NOMO-1 treated with dmso at 0.1 percent for 144 hours (cell line): ENCODE measurements around the gene NCOA1.
"Not testable (repeated sequence)": the region's sequence is repeated elsewhere in the genome, so short reads cannot be mapped to it uniquely, and the experiment has no call there.

Experiments used
- DNase-seq: peaks from one replicate; lab custom pipeline; 2025; ENCODE audit not compliant: unreplicated experiment; lab: John Stamatoyannopoulos, UW

NCOA1 gene

DNA sequence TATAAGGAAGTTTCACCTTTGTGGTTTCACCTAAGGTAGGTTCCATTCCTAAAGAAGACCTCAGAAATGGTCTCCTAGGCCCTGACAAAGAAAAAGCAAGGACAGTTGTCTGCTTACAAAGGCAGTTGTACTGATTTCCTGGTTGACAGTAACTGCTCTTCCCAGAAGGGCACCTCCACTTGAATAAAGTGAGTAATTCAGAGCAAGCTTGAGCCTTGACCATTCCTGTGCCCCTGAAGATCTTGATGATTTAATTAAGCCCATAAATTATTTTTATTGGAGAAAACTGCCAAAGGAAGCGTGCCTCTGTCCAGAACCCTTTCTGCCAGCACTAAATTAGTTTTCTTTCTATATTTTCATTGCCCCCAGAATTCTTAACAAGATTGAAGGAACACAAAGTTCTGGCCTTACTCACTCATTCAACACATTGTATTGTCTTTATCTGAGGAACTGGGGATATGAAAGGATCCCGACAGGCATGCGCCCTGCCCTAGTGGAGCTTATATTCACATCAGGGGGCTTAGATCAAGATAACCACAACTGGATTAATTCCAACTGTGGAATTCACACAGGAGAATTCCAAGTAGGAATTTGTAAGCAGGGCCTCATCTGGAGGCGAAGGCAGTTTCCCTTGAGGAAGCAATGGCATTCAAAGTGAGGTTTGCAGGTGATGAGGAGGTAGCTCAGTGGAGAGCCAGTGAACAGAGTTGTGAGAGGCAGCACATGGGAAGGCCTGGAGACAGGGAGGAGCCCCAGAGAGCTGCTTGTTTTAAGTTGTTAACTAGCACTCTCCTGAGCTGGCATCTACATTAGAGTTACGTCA lies 280.9 kb downstream of the NCOA1 start:
- no peak for DNase-seq

DNA sequence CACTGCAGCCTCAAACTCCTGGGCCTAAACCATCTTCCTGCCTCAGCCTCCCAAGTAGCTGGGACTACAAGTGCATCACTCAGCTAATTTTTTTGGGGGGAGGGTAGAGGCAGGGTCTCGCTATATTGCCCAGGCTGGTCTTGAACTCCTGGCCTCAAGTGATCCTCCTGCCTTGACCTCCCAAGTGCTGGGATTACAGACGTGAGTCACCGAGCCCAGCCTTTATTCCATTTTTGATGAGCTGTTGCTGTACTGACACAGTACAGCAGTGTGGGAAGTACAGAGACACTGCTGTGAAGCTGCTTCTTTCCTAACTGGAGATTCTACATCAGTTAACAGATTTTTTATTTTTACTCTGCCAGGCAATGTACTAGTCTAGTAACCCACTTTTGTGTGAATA lies 283.3 kb downstream of the NCOA1 start:
- no peak for DNase-seq

DNA sequence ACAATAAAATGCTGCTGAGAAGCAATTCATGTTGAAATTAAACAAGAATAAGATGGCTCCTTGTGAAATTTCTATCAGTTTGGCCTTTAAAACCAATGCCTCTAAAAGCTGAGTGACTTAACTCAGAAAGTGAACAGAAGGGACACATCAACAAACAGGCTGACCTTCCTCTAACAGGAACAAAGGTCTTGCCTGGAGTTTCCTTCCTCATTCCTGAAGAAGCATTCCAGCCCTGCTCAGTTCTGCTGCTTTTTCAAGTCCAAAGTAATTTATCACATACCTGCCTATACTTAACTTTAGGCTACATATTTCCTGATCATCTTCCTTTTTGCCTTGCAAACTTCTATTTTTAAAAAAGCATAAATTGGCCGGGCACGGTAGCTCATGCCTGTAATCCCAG lies 288.1 kb downstream of the NCOA1 start:
- no peak for DNase-seq

DNA sequence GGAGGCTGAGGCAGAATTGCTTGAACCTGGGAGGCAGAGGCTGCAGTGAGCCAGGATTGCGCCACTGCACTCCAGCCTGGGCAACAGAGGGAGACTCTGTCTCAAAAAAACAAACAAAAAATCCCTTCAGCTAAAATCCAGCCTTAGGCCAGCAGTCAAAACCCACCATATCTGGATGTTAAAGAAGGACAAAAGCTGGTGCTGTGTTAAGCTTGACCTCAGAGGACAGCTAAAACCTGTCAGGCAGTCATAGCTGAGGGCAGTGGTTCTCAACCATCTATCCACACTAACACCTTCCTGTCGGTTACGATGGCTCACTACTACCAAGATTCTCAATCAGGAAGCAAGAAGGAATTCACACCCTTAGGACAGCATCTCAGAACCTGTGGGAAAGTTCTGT lies 292.6 kb downstream of the NCOA1 start:
- no peak for DNase-seq

DNA sequence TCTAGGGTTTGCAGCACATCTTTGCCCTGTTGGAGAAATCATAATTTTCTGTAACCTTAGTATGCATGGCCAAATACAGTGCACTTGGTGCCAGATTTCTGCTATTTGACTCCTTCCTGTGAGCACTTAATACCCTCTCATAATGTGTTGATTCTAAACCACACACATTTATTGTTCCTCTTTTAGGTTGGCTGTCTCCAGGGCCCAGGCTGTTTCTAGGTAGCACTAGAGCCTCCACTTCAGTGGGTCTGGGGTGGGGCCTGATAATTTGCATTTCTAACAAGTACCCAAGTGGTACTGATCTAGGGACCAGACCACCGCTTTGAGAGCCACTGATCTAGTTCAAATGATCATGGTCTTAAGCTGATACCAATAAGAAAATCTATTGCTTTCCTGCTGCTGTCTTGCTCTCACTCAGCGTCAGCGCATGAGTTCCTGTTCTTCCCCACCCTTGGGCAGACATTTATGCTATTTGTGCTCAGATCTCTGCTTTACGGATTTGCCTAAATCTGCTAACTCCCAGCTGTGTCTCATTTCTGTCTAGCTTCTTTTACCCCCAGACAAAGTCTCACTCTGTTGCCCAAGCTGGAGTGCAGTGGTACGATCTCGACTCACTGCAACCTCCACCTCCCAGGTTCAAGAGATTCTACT lies 294.7 kb downstream of the NCOA1 start:
- DNase-seq, result peak; percentile 39

DNA sequence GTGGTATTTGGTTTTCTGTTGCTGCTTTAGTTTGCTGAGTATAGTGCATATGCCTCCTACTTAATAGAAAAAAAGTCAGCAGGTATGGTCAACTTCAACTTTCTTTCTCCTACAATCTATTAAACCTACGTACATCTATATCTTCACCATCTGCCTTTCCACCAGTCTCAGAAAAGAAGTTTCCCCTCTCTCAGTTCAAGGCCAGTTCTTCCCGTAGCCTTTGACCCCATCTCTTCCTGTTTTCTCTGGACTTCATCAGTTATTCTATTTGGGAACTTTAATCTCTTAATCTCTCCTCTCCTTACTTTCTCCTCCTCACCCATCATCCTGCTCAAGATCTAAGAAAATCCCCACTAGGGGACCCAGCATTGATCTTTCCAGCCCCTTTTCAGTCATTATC lies 296.5 kb downstream of the NCOA1 start:
- DNase-seq, result no peak

DNA sequence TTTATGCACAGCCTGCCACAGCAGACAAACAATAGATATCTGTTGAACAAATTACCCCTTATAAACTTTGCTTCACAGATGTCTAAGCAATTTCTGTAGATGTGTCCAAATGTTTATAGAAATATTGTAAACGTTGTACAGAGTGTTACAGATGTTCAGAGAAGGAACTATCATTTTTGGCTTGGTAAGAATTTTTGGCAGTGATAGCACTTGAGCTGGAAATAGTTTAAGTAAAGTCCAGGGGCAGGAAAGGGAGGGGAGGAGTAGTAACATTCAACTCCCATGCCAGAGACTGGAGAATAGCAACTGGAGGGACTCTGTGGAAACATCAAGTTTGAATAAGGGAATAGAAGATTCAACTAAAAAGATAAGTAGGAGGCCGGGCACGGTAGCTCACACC lies 297.8 kb downstream of the NCOA1 start:
- no peak for DNase-seq

DNA sequence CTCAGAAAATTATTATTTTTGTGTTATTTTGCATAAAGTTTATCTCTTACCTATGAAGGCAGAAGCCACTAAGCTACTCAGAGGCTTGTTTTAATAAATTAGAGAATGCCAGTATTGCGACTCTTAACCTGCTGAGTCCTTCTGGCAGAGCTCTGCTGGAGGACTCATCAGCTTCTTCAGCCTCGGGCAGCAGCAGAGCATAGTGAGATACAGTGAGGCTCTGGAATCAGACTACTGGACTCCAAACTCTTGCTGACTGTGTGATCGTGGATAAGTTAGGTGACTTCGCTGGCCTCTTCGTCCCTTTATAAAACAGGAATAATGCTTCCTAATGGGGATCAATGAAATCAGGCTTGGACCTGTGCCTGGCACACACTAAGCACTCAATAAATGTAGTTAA lies 300.4 kb downstream of the NCOA1 start:
- DNase-seq, result no peak

DNA sequence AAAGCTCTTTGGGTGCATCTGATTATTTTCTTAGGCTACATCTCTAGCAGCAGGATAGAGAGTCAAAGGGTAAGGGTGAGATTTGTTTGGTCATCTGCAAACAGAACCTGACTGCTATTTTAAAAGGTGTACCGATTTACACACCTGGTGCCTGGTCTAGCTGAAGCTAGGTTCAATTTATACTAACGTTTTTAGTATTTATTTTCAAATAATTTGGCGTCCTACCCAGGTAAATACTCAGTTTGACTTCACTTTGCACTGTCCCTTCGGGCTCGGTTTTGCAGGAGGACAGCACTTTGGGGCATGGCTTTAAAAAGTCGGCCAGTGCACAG lies 301.5 kb downstream of the NCOA1 start:
- DNase-seq, result no peak

DNA sequence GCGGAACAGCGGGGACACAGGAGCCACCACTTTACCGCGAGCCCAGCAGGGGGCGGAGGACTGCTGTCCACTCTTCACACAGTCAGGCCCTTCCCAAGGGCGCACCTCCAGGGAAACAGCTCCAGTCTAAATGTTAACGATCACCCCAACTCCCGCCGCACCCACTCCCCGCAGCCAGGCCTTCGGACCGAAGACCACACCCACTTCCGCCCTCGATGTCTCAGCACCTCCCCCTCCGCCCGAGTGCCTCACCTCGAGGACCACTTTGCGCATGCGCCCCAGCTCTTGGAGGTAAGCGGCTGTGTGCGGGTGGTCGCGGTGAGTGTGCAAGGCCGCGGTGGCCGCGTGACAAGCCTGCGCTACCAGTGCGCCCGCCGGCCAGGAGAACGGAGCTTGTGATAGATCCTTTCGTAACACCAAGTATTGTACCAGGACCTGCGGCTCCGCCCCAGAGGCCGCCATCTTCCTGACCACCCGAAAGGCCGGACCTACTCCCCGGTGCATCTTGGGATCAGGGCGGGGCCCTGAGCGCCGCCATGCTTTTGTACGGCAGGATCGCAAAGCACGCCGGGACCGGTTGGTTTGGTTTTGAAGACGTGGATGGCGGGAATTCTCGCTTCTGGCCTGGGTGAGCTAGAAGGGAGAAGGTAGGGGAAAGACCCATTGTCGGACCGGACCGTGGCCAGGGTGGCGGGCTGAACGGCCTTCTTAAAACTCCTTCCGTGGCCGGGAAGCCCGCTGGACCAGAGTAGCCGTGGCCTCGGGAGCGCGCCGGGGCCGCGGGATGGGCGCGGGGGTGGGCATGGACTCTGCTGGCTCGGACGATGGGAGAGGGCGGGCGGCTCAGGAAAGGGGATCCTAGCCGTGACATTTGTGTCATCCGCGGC lies 302.1 kb downstream of the NCOA1 start, which contains the start of the genes CENPO and PTRHD1:
Gene CENPO (plus strand): TSS at position 552 of the 887 bp plus-strand sequence. CDS start 495 bp downstream, outside the sequence.
Gene PTRHD1 (minus strand): TSS at position 518 of the 887 bp plus-strand sequence. CDS start 14 bp downstream, at position 504.
- peak; percentile 96 for DNase-seq

DNA sequence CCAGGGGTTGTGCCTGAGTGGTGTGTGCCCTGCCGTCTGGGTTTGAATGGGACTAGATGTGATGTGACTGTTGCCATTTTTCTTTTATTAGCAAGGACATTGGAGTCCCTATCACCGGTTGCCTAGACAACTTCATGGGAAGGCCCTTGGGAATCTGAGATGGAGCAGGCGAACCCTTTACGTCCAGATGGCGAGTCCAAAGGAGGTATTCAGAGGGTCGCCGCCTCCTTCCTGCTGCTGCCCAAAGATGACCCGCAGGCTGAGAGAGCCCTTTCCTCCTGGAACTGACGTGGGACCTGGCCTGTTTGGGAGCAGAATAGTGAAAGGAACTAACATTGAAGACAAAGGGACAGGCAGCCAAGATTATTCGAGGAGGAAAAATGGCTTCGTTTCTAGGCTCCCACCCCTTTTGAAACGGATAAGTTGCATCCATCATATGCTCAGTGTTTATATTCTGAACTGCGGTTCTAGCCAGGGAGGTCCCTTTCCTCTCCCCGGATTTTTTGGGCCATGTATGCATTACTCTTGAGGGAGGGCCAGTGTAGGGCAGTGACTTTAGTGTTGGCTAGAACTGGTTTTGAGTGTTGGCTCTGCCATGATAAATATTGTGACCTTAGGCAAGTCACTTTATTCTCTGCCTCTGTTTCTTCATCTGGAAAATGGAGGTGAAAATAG lies 302.8 kb downstream of the NCOA1 start:
- DNase-seq, result no peak

DNA sequence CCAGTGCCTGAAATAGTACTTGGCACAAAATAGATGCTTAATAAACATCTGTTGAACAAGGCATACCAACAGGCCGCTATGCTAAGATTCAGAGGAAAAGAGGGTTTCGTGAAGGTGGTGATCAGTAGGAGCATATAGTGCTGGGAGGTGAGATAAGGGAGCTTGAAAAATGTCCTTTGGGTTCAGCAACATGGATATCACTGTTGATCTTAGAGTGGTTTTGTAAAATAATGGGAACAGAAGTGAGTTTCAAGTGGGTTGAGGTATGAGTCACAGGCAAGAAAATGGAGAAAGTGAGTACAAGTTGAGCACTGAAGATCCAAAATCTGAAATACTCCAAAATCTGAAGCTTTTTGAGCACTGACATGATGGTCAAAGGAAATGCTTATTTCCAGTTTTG lies 306.6 kb downstream of the NCOA1 start:
- no peak for DNase-seq

DNA sequence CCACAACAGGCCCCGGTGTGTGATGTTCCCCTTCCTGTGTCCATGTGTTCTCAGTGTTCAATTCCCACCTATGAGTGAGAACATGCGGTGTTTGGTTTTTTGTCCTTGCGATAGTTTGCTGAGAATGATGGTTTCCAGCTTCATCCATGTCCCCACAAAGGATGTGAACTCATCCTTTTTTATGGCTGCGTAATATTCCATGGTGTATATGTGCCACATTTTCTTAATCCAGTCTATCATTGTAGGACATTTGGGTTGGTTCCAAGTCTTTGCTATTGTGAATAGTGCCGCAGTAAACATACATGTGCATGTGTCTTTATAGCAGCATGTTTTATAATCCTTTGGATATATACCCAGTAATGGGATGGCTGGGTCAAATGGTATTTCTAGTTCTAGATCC lies 309.4 kb downstream of the NCOA1 start:
- not testable (repeated sequence) for DNase-seq

DNA sequence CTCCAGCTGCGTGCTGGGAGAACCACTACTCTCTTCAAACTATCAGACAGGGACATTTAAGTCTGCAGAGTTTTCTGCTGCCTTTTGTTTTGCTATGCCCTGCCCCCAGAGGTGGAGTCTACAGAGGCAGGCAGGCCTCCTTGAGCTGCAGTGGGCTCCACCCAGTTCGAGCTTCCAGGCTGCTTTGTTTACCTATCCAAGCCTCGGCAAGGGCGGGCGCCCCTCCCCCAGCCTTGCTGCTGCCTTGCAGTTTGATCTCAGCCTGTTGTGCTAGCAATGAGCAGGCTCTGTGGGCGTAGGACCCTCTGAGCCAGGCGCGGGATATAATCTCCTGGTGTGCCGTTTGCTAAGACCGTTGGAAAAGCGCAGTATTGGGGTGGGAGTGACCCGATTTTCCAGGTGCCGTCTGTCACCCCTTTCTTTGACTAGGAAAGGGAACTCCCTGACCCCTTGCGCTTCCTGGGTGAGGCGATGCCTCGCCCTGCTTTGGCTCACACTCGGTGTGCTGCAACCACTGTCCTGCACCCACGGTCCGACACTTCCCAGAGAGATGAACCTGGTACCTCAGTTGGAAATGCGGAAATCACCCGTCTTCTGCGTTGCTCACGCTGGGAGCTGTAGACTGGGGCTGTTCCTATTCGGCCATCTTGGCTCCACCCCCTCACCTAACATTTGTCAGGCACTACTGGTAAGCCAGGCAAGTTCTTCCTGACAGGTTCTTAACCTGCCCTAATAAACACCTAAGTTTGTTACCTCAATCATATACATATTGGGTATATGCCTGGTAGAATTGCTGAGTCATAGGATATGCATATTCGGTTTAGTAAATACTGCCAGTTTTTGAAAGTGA lies 315.0 kb downstream of the NCOA1 start:
- not testable (repeated sequence) for DNase-seq

DNA sequence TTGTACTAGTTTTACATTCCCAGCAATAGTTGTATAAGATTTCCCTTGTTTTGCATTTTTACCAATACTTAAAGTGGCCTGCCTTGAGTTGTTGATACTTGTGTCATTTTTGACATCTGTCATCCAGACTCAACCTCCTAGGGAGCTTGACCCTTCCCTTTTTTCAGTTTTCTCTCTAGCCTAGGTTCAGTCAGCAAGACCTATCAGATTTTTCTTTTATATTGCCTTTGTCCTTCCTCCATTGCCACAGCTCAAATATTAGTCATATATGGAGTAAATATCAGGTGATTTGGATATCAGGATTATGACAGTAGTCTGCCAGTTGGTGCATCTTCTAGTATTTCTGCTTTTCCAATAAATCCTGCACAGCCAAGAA lies 315.6 kb downstream of the NCOA1 start:
- DNase-seq, result no peak

DNA sequence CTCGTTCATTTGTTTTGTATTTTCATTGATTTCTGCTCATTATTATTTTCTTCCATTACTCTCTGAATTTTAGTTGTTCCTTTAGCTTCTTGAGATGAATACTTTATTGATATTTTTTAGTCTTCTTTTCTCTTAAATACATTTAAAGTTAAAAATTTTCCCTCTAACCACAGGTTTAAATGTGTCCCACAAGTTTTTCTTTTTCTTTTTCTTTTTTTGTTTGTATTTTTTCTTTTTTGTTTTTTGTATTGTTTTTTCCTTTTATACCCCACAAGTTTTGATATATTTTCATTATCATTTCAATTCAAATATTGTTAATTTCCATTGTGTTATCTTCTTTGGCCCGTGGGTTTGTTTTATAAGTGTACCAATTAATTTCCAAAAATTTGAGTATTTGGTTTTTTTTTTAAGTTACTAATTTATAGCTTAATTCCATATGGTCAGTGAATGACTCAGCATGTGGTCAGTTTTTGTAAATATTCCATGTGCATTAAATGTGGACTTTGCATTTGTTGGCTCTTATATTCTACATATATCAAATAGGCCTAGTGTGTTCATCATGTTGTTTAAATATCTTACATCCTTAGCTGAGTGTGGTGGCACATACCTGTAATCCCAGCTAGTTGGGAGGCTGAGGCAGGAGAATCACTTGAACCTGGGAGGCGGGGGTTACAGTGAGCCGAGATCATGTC lies 318.4 kb downstream of the NCOA1 start:
- no peak for DNase-seq

DNA sequence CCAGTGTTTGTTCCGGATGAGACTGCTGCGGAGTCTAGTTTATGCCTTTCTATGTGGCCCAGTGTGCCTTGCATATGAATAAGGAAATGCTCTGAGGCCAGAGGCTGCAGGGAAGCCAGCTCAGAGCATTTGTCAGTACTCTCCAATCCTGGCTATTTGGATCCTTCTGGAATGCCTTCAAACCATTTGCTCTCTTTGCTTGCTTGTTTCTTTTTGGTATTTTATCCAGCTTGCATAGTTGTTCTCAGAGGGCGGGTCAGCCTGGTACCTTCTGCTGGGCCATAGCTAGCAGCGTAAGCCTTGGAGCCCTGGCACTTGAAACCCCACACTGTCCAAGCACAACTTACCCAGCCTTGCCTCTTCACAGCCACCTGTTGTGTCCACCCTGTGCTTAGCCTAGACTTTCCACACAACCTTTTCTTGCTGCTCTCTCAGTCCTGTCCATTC lies 322.7 kb downstream of the NCOA1 start:
- DNase-seq, result no peak

DNA sequence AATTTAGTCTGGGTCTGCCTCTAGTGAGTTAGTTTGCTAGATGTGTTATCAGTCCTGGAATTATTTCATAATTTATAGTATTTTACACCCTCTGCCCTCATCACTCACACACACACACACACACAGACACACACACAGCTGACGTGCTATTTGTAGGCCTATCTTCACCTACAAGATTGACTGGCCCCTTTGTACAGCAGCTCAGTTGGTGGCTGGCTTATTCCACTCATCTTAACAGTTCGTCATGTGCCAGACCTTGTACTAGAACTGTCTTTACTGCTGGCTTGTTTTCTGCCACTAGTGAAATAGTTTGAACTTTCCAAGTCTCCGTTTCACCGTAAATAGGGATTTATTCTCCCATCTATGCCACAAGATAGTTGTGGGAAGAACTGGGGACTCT lies 323.5 kb downstream of the NCOA1 start:
- no peak for DNase-seq

DNA sequence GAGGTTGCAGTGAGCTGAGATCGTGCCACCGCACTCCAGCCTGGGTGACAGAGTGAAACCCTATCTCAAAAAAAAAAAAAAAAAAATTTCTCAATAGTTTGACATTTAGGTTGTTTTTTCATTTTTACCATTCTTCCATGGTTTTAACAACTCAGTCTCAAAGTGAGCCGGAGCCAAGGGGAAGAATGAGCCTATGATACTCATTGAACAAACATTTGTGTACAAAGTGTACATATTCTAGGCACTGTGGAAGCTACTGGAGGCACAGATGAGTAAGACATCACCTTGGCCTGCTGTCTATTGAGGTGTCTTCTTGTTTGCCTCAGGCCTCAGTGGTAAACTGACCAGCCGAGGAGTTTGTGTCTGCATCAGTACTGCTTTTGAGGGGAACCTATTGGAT lies 324.1 kb downstream of the NCOA1 start:
- DNase-seq, result no peak
